Measurements from ENCODE around the gene FMNL2. TPM values are rescaled to one million over a fixed set of nuclear protein-coding genes. Genes with fewer than 3 reads are reported as not detected.

The FMNL2 gene
- total RNA-seq, 4 donors from 2014 or later = 6.7 to 17.2 (median 11.5) TPM

- no peak for TF ChIP-seq CTCF (IDR thresholded peaks at IDR 0.05 in 4 of 5, conservative IDR thresholded peaks at IDR 0.05 in 1 of 5)
- no peak for TF ChIP-seq POLR2A (IDR thresholded peaks at IDR 0.05)
- intact Hi-C loops (cut with DNase I; ENCODE audit: low total_unique reads) (no loop called here), in situ Hi-C loops (cut with MboI; ENCODE audit: low sequenced_read_pairs in 4 of 4) (no loop called here)
- Histone ChIP-seq H3K27me3 (no peaks in the 10 kb centered on the region), H3K27ac (no peak overlapping the region), H3K4me1 (peaks cover 20 to 30% of the 10 kb centered on the region in 2 donors), H3K9me3 (no peaks in the 10 kb centered on the region), H3K4me3 (no peak overlapping the region), H3K36me3 (peaks cover 0 to 6% of the 10 kb centered on the region in 2 donors)
- no peak for ATAC-seq
- no peak for DNase-seq
These were observed 249.3 kb downstream of the FMNL2 start for GRCh38 chr2:152584301-152584700.

GRCh38 chr2:152585830-152586484 is 251.0 kb downstream of the FMNL2 start:
- H3K4me1 ChIP-seq = peaks cover 27 to 31% of the 10 kb centered on the region in 2 donors
- no peaks in the 10 kb centered on the region for H3K36me3 ChIP-seq
- no peak for TF ChIP-seq POLR2A (IDR thresholded peaks at IDR 0.05)
- TF ChIP-seq CTCF (IDR thresholded peaks at IDR 0.05 in 4 of 5, conservative IDR thresholded peaks at IDR 0.05 in 1 of 5) = no peak
- intact Hi-C loops (cut with DNase I; ENCODE audit: low total_unique reads) (no loop called here), in situ Hi-C loops (cut with MboI; ENCODE audit: low sequenced_read_pairs in 4 of 4) (no loop called here)
- H3K4me3 ChIP-seq = no peak overlapping the region
- DNase-seq (peak; percentile 38 to 50), ATAC-seq (peak; percentile 73 to 82)
- peak overlapping the region; percentile 67 to 94 (median 68) for H3K27ac ChIP-seq
- no peaks in the 10 kb centered on the region for H3K9me3 ChIP-seq
- H3K27me3 ChIP-seq = no peaks in the 10 kb centered on the region

- no peak overlapping the region for H3K4me3 ChIP-seq
- peaks cover 27 to 31% of the 10 kb centered on the region in 2 donors for H3K4me1 ChIP-seq
- intact Hi-C loops (cut with DNase I; ENCODE audit: low total_unique reads) = no loop called here
- no peak for ATAC-seq
- no peak for DNase-seq
- TF ChIP-seq POLR2A (IDR thresholded peaks at IDR 0.05) (no peak), CTCF (IDR thresholded peaks at IDR 0.05 in 4 of 5, conservative IDR thresholded peaks at IDR 0.05 in 1 of 5) (no peak)
- peak overlapping the region; percentile 34 to 94 (median 70) for H3K27ac ChIP-seq
- H3K27me3 ChIP-seq = no peaks in the 10 kb centered on the region
- H3K36me3 ChIP-seq = no peaks in the 10 kb centered on the region
- in situ Hi-C loops (cut with MboI; ENCODE audit: low sequenced_read_pairs in 4 of 4) = no loop called here
- H3K9me3 ChIP-seq = no peaks in the 10 kb centered on the region
These were observed 252.4 kb downstream of the FMNL2 start for GRCh38 chr2:152587187-152587947.

- Histone ChIP-seq H3K4me3 (no peak overlapping the region), H3K4me1 (peaks cover 39 to 46% of the 10 kb centered on the region in 2 donors), H3K27me3 (no peaks in the 10 kb centered on the region), H3K36me3 (no peaks in the 10 kb centered on the region), H3K9me3 (no peaks in the 10 kb centered on the region), H3K27ac (peak overlapping the region; percentile 34 to 94 (median 70))
- in situ Hi-C loops (cut with MboI; ENCODE audit: low sequenced_read_pairs in 4 of 4) (no loop called here), intact Hi-C loops (cut with DNase I; ENCODE audit: low total_unique reads) (no loop called here)
- ATAC-seq = peak; percentile 28 to 47
- DNase-seq = no peak
- no peak for TF ChIP-seq CTCF (IDR thresholded peaks at IDR 0.05 in 4 of 5, conservative IDR thresholded peaks at IDR 0.05 in 1 of 5)
These were observed 254.0 kb downstream of the FMNL2 start for GRCh38 chr2:152588998-152589397.

Measured in gastrocnemius medialis (tissue), 4 donors.